Measurements from ENCODE around the gene YBEY.
"Not testable (repeated sequence)": the region's sequence is repeated elsewhere in the genome, so short reads cannot be mapped to it uniquely, and the experiment has no call there.

Gene YBEY

DNA sequence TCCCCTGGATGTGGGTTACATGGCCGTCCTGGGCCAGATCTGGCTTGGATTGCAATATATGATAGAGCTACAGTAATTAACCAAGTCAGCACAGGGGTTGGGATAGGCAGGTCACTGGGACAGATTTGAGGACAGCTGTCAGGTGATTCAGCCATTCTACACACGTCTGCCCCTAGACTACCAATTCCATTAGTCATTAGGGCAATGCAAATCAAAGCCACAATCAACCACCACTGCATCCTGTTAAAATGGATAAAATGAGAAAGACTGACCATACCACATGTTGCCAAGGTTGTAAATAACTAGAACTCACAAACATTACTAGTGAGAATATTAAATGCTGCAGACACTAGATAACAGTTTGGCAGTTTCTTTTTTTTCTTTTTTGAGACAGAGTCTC, 21.5 kb downstream of the YBEY start:
- peak; percentile 75 for DNase-seq

DNA sequence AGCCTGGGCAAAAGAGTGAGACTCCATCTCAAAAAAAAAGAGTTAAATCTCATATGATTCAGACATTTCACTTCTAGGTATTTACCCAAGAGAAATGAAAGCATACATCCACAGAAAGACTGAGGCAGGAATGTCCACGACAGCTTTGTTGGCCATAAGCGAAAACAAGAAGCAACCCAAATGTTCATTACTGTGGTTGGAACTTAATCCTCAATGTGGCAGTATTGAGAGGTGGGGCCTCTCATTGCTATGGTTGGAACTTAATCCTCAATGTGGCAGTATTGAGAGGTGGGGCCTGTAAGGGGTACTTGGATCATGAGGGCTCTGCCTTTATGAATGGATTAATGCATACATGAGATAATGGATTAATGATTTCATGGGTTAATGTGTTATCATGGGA, 22.3 kb downstream of the YBEY start:
- DNase-seq: no peak

GRCh38 chr21:46310260-46310659, 24.1 kb downstream of the YBEY start:
- DNase-seq: not testable (repeated sequence)

- no peak for DNase-seq
Measured at GRCh38 chr21:46311568-46311967, 25.4 kb downstream of the YBEY start.

DNA sequence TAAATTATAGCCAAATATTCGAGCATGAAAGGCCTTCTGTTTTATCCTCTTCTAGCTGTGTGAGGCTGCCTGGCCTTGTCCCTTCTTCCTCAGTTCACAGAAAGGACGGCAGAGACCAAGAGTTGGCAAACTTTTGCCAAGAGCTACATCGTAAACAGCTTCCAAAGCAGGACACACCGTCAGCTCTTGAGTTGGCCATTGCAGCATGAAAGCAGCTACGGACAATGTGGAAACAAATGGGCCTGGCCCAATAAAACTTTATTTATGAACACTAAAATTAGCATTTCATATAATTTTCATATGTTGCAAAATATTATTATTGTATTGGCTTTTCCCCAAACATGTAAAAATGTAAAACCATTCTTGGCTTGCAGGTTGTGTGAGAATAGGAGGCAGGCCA, 26.8 kb downstream of the YBEY start:
- no peak for DNase-seq

DNA sequence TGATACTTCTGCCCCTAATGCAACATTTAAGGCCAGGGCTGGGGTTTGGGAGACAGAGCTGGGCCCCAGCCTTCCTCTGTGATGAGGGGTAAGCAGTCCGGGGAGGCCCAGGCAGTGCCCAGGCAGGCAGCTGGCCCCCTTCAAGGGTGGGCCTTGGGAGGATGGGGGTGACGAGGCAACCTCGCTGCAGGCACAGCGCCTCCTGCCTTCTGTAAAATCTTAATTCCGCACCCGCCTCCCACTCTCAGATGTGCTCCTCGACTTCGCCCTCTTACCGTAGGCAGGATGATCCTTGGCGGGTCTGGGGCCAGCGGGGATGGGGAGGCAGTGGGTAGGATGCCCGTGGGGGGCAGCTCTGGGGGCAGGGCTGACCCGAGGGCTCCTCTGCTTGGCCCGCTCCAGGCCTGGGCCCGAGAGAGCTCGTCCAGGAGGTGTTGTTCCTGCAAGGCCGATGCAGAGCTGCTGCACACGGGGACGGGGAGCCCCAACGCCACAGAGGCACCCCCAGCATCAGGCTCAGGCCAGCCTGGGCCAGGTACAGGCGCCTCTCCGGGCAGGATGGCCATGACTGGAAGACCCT, 28.4 kb downstream of the YBEY start:
- DNase-seq: no peak

DNA sequence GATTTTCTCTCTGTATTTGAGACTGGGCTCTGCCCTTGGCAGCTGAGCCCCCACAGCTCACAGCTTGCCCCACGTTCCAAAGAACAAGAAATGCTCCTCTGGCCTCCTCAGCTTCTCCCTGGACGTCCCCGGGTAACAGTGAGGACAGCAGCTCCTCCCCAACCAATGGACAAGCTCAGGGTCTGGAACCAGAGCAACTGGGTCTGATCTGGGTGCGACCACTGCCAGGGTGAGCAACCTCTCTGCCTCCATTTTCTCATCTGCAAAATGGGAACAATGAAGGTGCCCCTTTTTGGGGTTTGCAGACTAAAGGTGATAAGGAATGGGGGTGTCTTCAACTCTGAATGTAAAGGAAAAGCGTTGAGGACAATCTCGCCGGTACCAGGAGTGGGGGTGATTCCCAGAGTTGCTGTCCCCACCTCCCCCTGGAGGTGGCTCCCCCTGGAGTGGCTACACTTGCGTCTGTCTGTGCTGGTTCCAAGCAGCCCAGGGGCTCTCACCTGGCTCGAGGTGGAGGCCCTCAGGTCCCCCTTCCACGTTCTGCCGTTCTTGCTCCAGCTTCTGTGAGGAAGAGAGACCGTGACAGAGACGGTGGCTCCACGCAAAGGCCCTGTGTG, 30.7 kb downstream of the YBEY start:
- no peak for DNase-seq

GRCh38 chr21:46317710-46318463, 31.7 kb downstream of the YBEY start:
- no peak for DNase-seq

- DNase-seq: no peak
Measured at GRCh38 chr21:46318464-46318845, 32.3 kb downstream of the YBEY start.

- DNase-seq: no peak
Measured at GRCh38 chr21:46319186-46319585, 33.0 kb downstream of the YBEY start.

- no peak for DNase-seq
Measured at GRCh38 chr21:46320331-46320801, 34.2 kb downstream of the YBEY start.

- DNase-seq: peak; percentile 11
Measured at GRCh38 chr21:46322351-46323226, 36.4 kb downstream of the YBEY start.

DNA sequence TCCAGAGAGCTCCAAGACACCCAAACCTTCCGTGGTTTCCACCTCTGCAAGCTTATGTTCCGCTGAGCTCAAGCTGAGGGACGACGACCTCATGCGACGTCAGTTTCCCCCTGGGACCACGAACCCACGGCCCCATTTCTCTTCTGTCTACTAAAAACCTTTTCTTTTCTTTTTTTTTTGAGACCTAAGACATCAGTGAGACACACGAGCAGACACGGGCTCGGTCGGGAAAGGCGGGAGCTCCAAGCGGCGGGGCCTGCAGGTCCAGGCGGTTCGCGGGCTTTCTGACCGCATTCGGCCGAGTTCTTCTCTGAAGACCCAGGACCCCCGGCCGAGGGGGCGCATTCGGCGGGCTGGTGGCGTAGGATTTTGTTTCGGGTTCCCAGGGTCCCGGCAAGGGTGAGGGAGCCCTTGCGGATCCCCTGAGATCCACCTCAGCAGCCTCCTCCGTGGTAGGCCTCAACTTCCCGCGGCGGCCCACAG, 37.1 kb downstream of the YBEY start:
- no peak for DNase-seq

DNA sequence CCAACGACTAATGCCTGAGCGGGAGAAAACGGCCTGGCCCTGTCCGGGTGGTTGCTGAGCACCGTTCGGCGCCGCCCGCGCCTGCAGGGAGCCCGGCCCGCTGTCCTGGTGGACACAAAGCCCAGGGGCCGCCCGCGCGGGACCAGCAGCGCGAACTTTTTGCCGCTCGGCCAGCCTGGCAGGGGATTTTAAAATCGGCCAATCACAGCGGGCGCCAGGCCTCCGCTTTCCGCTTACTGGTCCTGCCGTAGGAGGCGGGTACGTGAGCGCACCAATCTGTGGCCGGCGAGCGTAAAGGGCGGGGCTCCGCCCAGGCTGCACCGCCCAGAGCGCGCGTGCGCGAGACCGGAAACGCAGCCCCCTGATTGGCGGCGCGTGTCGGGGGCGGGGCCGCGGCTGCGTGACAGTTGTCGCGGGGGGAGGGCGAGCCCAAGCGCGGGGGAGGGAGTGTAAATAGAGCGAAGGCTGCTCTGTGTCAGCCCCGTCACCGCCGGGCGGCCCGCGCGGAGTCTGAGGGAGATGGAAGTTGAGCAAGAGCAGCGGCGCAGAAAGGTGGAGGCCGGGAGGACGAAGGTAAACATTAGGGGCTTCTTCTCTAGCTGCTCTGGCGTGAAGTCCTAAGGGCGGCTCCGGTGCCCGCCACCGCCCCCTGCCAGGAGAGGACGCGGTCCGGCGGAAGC, 37.7 kb downstream of the YBEY start, which contains the start of the genes C21orf58 and PCNT:
TSS of gene C21orf58 (minus strand) at position 161 of the 680 bp plus-strand sequence. CDS start 1,132 bp downstream, outside the sequence.
TSS of gene PCNT (plus strand) at position 447 of the 680 bp plus-strand sequence. CDS start at position 520, 73 bp downstream.
- DNase-seq: peak; percentile 98

- DNase-seq: peak; percentile 79
Measured at GRCh38 chr21:46324390-46325072, 38.4 kb downstream of the YBEY start.

DNA sequence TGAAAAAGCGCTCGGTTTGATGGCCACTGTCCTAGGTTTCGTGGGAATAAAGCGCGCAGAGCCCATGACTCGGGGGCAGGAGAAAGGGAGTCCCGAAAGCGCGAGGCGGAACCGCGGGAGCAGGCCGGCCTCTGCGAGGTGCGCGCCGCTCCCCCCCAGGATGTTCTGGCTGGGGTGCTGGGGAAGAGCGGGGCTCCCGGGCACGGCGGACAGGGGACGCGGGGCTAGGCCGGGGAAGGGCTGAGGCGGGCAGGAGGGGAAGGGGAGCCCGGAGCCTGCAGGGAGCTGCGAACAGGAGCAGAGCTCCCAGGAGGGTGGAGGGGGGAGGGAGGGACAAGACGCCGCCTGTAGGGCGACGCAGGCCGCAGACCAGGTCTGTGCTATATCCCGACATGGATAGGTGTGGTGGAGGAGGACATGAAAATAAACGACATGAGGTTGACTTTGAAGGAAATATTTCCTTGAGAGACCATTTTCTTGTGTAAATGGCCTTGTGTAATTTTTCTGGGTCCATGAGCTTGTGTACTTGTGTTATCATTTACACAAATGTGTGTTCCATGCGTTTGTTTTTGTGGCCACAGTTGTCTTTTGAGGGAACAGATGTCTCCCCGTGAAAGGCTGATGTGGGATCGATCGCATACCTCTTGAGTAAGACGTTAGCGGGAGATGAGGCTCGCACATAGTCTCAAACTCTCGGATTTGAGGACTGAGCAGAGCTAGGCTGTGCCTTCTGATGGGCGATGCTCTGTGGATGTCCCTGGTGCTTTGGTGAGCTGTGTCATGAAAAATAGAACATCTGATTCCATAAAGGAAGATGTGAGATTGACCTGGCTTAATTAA, 39.2 kb downstream of the YBEY start:
- DNase-seq: peak; percentile 37

DNA sequence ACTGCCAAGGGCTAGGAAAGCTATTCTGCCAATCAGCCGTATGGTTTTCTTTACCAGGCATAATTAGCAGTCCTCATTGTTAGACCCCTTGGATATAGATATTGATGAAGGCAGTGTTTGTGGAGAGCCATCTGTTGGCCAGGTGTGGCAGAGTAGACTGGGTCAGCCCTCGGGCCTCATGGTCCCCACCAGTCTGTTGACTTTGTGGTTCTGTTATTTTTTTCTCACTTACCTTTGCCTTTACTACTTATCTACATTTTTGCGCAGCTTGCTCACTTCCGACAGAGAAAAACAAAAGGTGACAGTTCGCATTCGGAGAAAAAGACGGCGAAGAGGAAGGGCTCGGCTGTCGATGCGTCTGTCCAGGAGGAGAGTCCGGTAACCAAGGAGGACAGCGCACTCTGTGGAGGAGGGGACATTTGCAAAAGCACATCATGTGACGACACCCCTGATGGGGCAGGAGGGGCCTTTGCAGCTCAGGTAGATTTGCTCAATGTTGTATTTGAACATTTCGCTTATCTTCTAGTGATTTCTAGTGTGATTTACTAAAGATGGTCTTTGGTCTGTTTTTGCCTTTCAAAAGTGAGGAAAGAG, 40.1 kb downstream of the YBEY start:
- DNase-seq: no peak

DNA sequence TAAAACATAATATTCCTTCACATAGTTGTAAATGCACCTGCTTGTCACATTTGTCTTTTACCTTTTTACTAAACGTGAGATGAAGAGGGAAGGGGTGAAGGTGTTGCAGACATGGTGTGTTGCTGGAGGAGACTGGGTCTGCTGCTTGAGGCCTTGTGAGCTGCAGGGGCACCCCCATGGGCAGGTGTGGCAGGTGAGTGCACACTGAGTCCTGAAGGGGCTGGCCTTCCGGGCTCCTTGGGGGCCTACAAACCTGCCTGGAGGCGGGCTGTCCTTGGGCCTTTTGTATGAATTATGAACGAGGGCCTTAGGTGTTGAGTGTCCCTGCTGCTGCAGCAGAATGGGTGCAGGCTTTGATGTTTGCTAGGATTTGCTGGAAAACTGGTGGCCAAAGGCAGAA, 41.6 kb downstream of the YBEY start:
- no peak for DNase-seq

GRCh38 chr21:46328151-46328550, 42.0 kb downstream of the YBEY start:
- DNase-seq: no peak

DNA sequence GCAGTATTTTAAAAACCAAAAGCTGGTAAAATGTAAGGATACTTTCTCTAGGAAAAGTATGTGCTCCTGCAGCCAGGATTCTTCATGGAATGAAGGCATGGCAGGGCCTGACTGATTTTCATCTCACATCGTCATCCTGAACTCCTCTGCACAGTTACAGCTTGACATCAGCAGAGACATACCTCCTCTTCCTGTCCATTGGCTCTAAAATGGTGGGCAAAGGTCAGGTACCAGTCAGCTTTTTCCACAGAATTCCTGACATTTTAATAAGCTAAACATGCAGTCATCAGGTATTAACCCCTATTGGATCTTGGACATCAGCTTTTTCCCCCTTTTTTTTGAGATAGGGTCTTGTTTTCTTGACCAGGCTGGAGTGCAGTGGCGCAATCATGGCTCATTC, 43.7 kb downstream of the YBEY start:
- no peak for DNase-seq

All from HCEC 1CT (cell line).